ENCODE results near the gene F3. TPM values are rescaled to one million over a fixed set of nuclear protein-coding genes. Genes with fewer than 3 reads are reported as not detected.

The F3 gene
- total RNA-seq, 1 experiment from 2014 or later = 8.0 TPM

DNA sequence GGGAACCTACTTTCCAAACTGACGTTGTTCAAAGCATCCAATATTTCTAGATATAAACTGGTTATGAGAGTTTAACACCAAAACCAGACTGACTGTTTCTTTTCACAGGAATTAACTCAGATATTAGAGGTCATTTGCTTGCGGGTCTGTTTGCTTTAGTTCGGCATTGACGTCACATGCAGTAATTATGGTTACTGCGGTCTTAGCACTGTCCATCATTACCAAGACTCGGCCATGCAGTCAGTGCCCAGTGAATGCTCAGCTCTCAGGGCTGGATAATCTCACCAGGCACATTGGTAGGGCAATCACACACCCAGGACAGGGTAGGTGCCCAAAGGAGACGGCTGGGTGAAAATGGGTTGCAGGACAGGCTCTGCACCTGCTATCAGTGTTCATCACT, 9.9 kb upstream of the F3 start:
- DNase-seq (no peak), ATAC-seq (no peak)
- Histone ChIP-seq H3K27me3 (ENCODE audit: low read length) (no peaks in the 10 kb centered on the region), H3K36me3 (ENCODE audit: low read depth, low read length) (no peaks in the 10 kb centered on the region), H3K4me3 (ENCODE audit: low read length) (no peak overlapping the region), H3K27ac (ENCODE audit: low read length) (no peak overlapping the region), H3F3A (ENCODE audit: low read length, unreplicated experiment) (no peaks in the 10 kb centered on the region), H3K4me1 (ENCODE audit: insufficient read depth, low read length) (peaks cover 24% of the 10 kb centered on the region), H2AFZ (ENCODE audit: low read length) (no peak overlapping the region), H3K9ac (ENCODE audit: low read length) (no peak overlapping the region), H3K9me2 (replicated peaks; ENCODE audit: low read length) (no peaks in the 10 kb centered on the region), H3K9me3 (ENCODE audit: low read length) (no peaks in the 10 kb centered on the region), H3K79me2 (ENCODE audit: low read length) (no peaks in the 10 kb centered on the region), H4K20me1 (ENCODE audit: low read length) (no peaks in the 10 kb centered on the region), H3K4me2 (ENCODE audit: low read length) (no peak overlapping the region)
- no peak for TF ChIP-seq EZH2 (IDR thresholded peaks at IDR 0.05; ENCODE audit: low read length, unreplicated experiment)
- TF ChIP-seq EZH2phosphoT487 (IDR thresholded peaks at IDR 0.05; ENCODE audit: borderline replicate concordance, low read length) = no peak
- TF ChIP-seq, protein P1, sequence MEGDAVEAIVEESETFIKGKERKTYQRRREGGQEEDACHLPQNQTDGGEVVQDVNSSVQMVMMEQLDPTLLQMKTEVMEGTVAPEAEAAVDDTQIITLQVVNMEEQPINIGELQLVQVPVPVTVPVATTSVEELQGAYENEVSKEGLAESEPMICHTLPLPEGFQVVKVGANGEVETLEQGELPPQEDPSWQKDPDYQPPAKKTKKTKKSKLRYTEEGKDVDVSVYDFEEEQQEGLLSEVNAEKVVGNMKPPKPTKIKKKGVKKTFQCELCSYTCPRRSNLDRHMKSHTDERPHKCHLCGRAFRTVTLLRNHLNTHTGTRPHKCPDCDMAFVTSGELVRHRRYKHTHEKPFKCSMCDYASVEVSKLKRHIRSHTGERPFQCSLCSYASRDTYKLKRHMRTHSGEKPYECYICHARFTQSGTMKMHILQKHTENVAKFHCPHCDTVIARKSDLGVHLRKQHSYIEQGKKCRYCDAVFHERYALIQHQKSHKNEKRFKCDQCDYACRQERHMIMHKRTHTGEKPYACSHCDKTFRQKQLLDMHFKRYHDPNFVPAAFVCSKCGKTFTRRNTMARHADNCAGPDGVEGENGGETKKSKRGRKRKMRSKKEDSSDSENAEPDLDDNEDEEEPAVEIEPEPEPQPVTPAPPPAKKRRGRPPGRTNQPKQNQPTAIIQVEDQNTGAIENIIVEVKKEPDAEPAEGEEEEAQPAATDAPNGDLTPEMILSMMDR (conservative IDR thresholded peaks at IDR 0.05; ENCODE audit: low read depth, low read length) = no peak
- BruUV-seq (replicated peaks) = no TSS peak
- POLR2A ChIA-PET (ENCODE audit: unreplicated experiment) = no interaction called here
- intact Hi-C loops (cut with micrococcal nuclease) = no loop called here
- CTCF ChIA-PET = no interaction called here

DNA sequence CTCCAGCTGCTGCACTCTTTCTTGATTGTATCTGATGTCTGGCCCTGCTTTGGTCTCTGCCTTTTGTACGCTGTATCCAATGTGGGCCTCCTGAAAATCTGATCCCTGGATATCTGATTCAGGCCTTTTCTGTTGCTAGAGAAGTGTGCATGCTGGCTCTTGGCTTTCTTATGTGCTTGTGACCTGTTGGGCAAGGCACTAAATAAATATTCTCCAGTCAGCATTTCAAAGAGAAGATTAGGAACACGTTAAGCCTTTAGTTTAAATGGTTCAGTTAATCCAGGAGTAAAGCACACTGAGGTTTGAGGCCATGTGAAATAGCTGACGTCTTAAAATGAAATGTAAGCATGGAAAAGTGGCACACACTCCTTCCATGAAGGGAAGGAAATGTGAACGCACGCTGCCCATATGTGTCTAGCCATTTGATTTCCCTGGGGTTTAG, 9.3 kb upstream of the F3 start:
- TF ChIP-seq EZH2 (IDR thresholded peaks at IDR 0.05; ENCODE audit: low read length, unreplicated experiment) = no peak
- TF ChIP-seq EZH2phosphoT487 (IDR thresholded peaks at IDR 0.05; ENCODE audit: borderline replicate concordance, low read length) = no peak
- TF ChIP-seq, protein P1 (conservative IDR thresholded peaks at IDR 0.05; ENCODE audit: low read depth, low read length) = no peak
- CTCF ChIA-PET = no interaction called here
- POLR2A ChIA-PET (ENCODE audit: unreplicated experiment) = no interaction called here
- Histone ChIP-seq H3K9me2 (replicated peaks; ENCODE audit: low read length) (no peaks in the 10 kb centered on the region), H3K27ac (ENCODE audit: low read length) (no peak overlapping the region), H3F3A (ENCODE audit: low read length, unreplicated experiment) (no peaks in the 10 kb centered on the region), H3K36me3 (ENCODE audit: low read depth, low read length) (no peaks in the 10 kb centered on the region), H4K20me1 (ENCODE audit: low read length) (no peaks in the 10 kb centered on the region), H3K79me2 (ENCODE audit: low read length) (no peaks in the 10 kb centered on the region), H3K9ac (ENCODE audit: low read length) (no peak overlapping the region), H2AFZ (ENCODE audit: low read length) (no peak overlapping the region), H3K27me3 (ENCODE audit: low read length) (no peaks in the 10 kb centered on the region), H3K9me3 (ENCODE audit: low read length) (no peaks in the 10 kb centered on the region), H3K4me1 (ENCODE audit: insufficient read depth, low read length) (peaks cover 24% of the 10 kb centered on the region), H3K4me3 (ENCODE audit: low read length) (no peak overlapping the region), H3K4me2 (ENCODE audit: low read length) (no peak overlapping the region)
- DNase-seq (no peak), ATAC-seq (no peak)
- BruUV-seq (replicated peaks) = no TSS peak
- intact Hi-C loops (cut with micrococcal nuclease) = no loop called here

DNA sequence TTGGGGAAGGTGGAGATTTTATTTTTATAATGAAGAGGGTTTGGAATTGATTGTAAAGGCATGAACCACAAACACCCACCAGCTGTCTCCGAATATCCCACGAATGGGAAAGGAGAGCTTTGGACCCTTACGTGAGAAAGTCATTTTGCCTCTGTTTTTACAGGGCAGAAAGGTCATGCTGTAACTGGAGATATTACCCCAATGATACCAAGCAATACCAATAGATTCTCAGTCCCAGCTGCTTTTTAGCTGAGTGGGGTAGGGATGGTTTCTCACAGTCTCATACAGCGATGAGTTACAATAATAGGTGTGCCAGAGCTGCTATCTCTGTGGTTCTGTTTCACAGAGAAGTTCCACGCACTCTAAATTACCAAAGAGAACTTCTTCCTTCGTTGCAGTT, 8.8 kb upstream of the F3 start:
- Histone ChIP-seq H4K20me1 (ENCODE audit: low read length) (no peaks in the 10 kb centered on the region), H3K9me3 (ENCODE audit: low read length) (no peaks in the 10 kb centered on the region), H3K36me3 (ENCODE audit: low read depth, low read length) (no peaks in the 10 kb centered on the region), H3K27me3 (ENCODE audit: low read length) (no peaks in the 10 kb centered on the region), H3K9ac (ENCODE audit: low read length) (no peak overlapping the region), H3K4me1 (ENCODE audit: insufficient read depth, low read length) (peaks cover 25% of the 10 kb centered on the region), H3K9me2 (replicated peaks; ENCODE audit: low read length) (no peaks in the 10 kb centered on the region), H2AFZ (ENCODE audit: low read length) (no peak overlapping the region), H3K4me2 (ENCODE audit: low read length) (no peak overlapping the region), H3K4me3 (ENCODE audit: low read length) (no peak overlapping the region), H3F3A (ENCODE audit: low read length, unreplicated experiment) (no peaks in the 10 kb centered on the region), H3K79me2 (ENCODE audit: low read length) (no peaks in the 10 kb centered on the region), H3K27ac (ENCODE audit: low read length) (no peak overlapping the region)
- TF ChIP-seq, protein P1 (conservative IDR thresholded peaks at IDR 0.05; ENCODE audit: low read depth, low read length) = no peak
- TF ChIP-seq EZH2 (IDR thresholded peaks at IDR 0.05; ENCODE audit: low read length, unreplicated experiment) (no peak), EZH2phosphoT487 (IDR thresholded peaks at IDR 0.05; ENCODE audit: borderline replicate concordance, low read length) (no peak)
- POLR2A ChIA-PET (ENCODE audit: unreplicated experiment) = no interaction called here
- intact Hi-C loops (cut with micrococcal nuclease) = no loop called here
- no peak for DNase-seq
- no peak for ATAC-seq
- CTCF ChIA-PET = no interaction called here
- no TSS peak for BruUV-seq (replicated peaks)

All from PC-3 (cell line).